HG03342 (cell line): Measurements from ENCODE around the gene AKIRIN1.
"Not testable (repeated sequence)": the region's sequence is repeated elsewhere in the genome, so short reads cannot be mapped to it uniquely, and the experiment has no call there.

Experiments
- ATAC-seq: cut with Tn5 transposase; IDR thresholded peaks from one replicate; pipeline ENCODE4 v1.9.1; 2021; ENCODE audit warnings: mild to moderate bottlenecking, moderate library complexity; ENCODE audit not compliant: unreplicated experiment

AKIRIN1 gene

DNA sequence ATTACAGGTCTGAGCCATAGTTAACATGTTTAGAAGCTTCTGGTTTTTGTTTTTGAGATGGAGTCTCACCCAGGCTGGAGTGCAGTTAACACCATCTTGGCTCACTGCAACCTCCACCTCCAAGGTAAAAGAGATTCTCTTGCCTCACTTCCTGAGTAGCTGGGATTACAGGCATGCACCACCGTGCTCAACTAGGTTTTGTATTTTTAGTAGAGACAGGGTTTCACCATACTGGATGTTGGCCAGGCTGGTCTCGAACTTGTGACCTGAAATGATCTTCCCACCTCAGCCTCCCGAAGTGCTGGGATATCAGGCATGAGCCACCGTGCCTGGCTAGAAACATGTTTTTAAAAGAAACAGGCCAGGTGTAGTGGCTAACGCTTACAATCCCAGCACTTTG is 45.6 kb downstream of the AKIRIN1 start:
- no peak for ATAC-seq

DNA sequence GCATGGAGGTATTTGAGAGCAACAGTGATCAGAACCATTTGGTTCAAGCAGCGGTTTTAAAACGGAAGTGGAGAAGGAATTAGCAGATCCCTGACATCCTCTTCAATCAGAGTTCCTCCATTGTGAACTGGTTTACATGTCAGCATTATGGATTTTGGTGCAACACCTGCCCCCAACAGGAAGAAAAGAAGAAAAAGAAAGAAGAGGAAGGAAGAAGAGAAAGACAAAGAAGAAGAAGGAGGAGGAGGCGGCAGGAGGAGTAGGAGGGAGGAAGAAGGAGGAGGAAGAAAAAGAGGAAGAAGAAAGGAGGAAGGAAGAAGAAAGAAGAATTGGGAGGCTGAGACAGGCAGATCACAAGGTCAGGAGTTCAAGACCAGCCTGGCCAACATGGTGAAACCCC is 52.4 kb downstream of the AKIRIN1 start:
- no peak for ATAC-seq

DNA sequence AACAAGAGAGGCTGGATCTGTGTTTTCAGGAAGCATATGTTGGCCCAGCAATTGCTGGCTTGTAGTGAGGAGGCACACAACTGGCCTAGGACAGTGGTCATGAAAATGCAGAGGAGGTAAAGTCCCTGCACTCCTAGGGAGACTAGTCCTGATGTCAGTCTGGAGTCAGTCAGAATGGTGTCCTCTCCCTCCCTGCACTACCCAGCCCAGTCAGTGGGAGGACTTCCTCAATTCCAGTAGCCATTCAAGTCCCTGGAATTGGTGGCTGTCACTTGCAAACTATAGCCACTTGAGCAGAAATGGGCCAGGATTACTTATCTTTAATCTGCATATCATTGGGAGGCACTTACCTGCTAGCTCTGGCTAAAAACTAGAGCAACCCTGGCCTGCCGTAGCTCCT is 53.7 kb downstream of the AKIRIN1 start:
- ATAC-seq, result no peak

DNA sequence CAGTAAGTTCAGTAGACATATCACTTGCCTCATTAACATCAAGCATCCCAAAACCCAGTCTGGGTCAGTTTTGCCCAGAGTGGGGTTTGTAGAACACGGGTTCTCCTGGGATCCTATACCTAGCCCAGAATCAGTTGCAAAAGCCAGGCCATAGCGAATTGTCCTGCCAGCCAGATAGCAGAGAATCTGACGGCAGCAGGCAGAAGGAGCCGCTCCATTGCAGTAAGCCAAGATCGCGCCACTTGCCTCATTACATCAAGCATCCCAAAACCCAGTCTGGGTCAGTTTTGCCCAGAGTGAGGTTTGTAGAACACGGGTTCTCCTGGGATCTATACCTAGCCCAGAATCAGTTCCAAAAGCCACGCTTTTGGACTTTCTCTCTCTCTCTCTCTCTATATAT is 54.2 kb downstream of the AKIRIN1 start:
- ATAC-seq, result no peak

DNA sequence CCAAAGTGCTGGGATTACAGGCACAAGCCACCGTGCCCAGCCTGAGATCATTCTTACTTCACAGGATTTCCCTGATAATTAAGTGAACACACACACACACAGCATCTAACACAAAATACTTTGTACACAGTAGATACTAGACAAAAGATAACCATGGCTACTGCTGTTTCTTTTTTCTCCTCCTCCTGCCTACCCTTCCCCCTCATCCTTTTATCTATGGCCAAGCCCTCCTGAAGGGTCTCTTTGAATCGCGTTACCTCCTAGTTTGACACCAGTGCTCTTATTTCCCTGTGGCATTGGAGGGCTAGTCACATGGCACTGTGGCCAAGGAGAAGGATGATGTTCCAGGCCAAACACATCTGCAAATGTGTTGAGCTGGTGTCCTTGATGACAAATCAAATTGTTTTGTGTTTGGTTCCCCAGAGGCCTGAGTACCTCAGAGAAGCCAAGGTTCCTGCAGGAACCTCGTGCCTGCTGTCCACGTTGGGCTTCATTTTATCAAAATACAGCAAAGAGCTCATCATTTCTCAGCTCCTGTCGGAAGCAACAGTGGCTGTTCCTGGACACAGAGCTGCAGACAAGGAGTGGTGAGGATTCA is 55.6 kb downstream of the AKIRIN1 start:
- ATAC-seq, result no peak

DNA sequence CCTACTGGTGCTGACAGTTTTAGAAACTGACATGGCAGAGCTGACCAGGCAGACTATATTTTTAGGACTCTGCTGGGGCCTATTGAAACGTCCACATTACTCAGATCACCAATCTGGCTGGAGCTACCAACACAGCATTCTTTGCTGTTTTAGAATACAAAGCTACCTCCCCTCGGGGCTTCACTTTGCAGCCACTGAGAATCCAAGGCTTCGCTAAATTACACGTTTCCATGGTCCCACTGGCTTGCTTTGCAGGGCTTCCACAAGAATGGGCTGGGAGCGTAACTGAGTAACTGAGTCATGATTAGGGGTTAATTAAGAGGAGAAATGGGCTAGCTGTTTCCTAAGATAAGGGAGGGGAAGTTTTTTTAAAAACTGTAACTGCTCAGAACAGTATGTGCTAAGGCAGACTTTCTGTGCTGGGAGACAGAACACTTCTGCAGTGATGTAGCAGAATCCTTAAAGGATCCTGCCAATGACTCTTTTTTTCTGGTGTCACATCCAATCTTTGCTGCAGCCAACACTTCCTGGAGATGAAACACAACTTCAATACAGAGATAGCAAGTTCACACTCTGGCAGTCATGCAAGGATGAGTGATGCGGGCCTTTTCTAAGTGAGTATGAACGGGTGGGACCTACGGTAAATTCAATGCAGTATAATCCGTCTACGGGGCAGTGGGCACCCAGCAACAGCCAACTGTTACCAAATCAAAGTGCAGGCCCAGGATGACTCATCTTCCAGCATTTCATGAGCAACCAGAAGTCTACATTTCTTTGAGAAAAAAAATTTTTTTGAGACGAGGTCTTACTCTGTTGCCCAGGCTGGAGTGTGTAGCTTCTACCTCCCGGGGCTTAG is 56.5 kb downstream of the AKIRIN1 start:
- ATAC-seq, result no peak

DNA sequence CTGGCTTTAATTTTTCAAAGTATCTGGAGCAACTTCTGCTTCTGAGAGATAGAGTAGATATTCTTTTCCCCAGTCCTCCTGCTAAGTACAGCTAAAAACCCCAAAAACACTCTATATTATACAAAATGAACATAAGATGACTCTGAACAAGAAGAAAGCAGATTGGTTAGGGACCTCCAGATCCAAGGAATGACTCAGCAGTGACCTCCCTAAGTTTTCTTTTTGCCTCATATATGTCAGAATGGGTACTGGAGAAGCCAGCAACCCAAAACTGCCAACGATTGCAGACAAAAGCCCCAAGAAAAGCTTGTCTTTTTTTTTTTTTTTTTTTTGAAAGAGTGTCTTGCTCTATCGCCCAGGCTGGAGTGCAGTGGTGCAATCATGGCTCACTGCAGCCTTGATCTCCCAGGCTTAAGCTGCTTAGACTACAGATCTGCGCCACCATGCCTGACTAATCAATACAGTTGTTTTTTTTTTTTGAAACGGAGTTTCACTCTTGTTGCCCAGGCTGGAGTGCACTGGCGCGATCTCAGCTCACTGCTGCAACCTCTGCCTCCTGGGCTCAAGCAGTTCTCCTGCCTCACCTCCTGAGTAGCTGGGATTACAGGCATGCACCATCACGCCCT is 57.8 kb downstream of the AKIRIN1 start:
- ATAC-seq, result no peak

DNA sequence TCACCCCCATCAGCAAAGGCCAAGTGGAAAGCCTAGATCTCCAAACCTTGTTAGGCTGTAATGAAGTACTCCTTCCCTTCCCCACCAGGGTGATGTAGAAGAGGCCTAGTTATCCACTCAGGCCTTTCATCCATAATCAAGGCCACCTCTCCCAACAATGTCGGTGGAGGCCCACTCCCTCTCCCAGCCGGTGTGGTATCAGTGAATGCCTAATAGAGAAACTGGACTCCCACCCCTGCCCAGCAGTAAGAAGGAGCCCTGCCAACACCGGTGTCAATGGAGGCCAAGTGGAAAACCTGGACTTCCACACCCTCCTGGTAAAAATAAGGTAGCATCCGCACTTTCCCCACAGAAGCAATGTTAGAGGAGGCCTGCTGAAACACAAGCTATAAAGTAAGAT is 58.9 kb downstream of the AKIRIN1 start:
- ATAC-seq, result no peak

DNA sequence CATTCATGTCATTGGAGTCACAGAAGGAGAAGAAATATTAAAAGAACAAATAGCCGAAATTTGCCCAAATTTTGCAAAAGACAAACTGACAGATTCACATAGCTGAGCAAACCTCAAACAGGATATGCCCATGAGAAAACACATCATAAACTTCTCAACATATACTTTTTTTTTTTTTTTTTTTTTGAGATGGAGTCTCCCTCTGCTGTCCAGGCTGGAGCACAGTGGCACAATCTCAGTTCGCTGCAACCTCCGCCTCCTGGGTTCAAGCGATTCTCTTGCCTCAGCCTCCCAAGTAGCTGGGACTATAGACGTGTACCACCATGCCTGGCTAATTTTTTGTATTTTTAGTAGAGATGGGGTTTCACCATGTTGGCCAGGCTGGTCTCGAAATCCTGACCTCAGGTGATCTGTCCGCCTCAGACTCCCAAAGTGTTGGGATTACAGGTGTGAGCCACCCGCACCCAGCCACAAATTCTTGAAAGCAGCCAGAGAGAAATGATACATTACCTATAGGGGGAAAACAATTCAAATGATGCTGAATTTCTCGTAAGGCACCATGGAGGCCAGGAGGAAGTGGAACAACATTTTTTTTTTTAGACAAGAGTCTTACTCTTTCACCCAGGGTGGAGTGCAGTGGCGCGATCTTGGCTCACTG is 60.2 kb downstream of the AKIRIN1 start:
- ATAC-seq, result not testable (repeated sequence)

DNA sequence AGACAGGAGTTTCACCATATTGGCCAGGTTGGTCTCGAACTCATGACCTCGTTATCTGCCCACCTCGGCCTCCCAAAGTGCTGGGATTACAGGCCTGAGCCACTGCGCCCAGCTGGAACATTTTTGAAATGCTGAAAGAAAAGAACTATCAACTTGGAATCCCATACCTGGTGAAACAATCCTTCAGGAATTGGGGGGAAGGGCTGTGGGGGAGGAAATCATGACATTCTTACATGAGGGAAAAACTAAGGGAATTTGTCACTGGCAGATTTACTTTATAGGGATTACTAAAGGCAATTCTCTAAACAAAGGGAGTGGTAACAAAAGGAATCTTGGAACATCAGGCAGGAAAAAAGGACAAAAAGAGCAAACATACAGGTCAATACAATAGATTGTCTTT is 60.9 kb downstream of the AKIRIN1 start:
- ATAC-seq, result no peak

DNA sequence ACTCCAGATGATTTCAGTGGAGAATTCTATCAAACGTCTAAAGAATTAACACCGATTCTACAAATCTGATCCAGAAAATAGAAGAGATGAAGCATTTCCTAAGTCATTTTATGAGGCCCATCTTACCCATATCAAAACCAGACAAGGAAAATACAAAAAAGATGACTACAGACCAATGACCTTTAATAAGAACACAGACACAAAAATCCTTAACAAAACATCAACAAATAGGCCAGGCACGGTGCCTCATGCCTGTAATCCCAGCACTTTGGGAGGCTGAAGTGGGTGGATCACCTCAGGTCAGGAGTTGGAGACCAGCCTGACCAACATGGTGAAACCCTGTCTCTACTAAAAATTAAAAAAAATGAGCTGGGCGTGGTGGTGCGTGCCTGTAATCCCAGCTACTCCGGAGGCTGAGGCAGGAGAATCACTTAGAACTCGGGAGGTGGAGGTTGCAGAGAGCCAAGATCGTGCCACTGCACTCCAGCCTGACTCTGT is 64.2 kb downstream of the AKIRIN1 start:
- ATAC-seq, result not testable (repeated sequence)
